NCI-H146 treated with DMSO at 0.1 percent for 48 hours (cell line): Measurements from ENCODE around the gene DDAH1.
"Not testable (repeated sequence)": the region's sequence is repeated elsewhere in the genome, so short reads cannot be mapped to it uniquely, and the experiment has no call there.

ENCODE experiments used
- DNase-seq: peaks from one replicate; lab custom pipeline; 2025; ENCODE audit not compliant: unreplicated experiment; lab: John Stamatoyannopoulos, UW

The DDAH1 gene

DNA sequence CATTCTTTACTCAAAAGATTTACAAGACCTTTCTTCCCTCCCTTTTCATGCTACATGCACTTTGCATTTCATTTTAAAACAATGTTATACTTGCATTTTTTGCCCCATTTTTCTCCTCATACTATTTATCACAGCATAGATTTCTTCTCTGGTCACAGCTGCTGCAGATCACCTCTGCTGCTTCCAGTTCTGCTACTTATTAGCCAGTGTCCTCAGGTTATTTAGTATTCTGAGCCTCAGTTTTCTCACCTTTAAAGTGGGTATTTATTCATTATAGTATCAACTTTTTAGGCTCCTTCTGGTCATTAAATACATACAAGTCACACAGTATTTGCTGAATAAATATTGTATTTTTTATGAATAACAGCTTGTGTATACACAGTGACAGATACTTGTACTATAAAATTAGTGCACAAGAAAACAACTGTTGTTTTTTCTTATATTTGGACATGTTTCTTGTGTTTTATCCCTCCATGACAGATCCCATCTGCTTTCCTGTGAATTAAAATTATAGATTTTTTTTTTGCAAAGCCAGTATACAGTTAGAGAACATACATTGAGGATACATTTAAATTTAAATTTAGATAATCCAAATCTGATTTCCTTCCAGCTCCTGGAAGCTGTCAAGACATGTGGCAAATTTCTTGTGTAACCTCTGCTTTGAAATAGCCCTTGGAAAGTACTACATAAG lies 103.2 kb downstream of the DDAH1 start:
- DNase-seq: no peak

DNA sequence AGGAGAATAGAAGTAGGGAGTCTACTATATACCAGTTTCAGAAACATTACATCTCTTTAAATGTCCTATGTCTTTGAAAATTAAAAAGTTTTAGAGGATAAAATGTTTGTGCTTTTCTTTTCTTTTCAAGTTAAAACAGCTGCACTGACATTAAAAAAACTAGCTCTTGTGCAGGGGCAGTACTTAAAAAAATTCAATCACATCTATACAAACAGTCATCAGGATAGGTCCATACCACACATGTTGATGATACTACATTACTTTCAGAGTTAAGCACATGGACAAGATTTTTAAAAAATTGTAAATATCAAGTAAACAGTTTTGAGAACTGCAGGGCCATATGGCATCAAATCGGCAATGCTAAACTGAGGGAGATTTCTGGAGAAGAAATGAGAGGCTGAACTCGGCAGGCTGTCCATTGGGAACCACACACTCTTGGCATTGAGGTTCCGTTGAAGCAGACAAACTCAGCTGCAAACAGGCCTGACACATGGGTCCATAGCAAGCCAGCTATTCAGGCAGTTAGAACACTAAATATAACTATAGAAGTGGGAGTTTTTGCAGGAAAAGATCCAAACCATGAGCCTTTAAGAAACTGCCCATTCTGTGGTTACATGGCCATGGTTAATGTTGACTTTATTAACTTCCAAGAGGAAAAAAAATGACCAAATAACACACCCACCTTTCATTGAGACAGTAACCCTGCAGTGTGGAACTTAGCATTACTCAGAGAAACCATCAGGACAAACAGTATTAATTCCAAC lies 104.0 kb downstream of the DDAH1 start:
- DNase-seq: no peak

DNA sequence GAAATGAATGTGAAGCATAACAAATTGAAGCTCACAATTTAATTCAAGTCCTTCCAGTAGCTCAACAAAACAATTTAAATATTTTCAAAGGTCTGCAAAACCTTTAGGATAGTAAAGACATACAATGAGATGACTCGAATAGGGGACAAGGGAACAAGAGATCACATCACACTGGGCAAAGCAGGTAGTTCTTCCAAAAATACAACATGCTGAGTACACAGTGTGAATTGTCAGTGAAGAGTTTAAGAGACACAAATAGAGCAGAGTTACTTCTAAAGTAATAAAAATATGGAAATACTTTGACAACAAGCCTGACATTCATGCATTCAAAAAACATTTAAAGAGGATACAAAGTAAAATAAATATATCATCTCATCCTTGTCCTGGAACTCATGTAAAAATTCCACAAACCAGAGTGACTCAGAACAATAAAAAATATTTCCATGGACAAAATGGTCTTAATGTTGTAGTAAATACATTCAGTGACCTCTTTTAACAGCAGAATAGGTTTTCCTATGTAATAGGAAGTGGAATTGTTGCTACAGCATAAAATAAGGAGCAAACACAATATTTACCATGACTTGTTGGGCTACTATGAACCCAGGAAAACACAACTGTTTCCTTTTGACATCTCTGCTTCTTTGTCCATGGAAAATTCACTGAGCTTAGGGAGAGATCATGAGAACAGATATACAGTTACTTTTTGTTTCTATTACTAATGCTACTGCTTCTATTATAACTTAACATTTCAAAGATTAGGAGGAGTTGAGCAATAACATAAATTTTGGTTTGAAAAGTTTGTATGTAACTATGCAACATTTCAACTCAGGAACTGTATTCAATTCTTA lies 104.9 kb downstream of the DDAH1 start:
- no peak for DNase-seq

DNA sequence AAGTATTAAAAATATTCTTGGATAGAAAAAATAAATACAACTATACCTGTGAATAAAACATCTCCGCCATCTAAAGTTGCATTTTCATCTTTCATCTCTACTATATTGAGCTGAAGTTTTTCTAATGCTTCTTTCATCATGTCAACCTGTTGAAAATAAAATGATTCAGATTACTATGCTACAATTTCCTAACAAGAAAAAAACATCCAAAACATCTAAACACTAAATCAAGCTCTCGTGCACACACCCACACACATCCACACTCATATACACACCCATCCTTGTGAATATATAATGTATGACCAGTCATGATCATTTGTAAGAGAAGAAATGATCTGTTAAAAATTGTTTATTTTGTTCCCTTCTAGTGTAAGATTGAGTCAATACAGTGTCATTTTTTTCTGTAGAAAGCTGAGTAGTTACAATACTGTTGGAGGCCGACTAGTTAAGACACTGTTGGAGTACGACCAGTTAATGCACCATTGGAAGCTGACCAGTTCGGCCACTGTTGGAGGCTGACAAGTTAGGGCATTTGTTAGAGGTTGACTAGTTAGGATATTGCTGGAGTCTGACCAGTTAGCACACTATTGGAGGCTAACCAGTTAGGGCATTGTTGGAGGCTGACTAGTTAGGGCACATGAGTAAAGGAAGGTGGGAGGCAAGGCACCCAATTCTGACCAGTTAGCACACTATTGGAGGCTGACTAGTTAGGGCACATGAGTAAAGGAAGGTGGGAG lies 106.1 kb downstream of the DDAH1 start:
- DNase-seq: no peak

DNA sequence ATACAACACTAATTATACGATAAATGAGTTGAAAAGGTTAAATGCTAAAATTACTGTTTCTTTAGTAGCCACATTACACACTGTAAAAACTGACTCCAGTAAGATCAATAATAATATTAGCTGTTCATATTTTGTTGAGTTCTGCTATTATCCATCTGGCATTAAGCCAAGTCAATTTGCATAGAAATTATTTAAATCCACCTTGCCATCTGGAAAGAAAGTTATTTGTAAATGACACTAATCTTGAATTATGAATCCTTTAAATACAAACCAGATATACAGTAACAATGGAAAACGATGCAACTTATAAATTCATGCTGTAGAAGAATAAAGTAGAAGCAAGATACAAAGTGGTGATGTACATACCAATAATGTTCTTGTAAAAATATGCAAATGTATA lies 107.1 kb downstream of the DDAH1 start:
- DNase-seq: no peak

DNA sequence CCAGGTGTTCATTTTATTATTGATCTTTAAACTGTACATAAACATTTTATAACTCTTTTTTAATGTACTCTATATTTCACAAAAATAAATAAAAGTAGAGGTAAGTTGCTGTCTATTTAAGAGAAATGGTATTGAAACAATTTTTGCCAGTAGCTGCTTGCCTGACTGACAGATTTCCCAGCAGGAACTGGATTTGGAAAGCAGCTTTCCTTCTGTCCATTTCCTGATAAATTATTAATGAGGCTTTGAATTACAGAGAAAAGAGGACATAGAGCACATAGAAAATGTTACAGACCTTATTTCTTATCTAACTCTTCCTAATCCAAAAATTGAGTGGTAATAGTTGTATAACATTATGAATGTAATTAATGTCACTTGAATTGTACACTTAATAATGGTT lies 108.8 kb downstream of the DDAH1 start:
- DNase-seq: no peak

DNA sequence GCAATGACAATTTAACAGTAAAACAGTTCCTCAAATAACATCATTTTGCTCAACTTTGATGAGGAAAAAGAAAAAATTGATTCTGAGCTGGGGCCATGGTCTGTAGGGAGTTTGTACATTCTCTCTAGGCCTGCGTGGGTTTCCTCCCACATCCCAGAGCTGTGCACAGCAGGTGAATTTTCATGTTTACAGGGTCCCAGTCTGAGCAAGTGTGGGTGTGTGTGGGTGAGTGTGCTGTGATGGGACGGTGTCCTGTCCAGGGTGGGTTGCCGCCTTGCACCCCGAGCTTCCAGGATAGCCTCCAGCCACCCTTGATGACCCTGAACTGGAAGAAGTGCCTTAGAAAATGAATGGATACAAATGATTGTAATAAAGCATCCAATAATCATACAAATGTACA lies 112.9 kb downstream of the DDAH1 start:
- DNase-seq: no peak

DNA sequence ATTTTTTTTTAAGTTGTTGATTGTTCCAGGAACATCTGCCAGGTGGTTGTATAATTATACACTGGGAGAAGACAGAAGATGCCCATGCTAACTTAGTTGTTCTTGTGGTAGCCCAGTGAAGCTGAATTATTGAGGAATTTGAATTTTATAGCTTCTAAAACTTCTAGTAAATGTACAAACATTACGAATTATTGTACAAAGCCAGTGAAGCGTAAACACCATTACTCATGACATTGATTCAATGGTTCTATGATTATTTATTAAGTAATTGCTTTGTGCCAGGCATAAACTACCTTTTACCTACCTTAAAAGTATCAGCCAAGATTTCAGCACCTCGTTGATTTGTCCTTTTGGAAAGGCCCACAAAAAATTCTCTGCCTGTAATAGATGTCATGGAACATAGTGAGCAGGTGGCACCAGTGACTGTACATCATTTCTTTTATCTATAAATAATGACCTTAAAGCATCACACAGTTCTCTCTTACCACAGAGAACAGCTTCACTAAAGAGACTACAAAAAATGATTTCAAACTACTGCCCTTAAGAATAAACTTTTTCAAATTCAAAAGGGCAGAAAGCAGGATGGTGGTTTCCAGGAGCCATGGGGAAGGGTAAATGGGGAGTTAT lies 113.6 kb downstream of the DDAH1 start:
- no peak for DNase-seq

DNA sequence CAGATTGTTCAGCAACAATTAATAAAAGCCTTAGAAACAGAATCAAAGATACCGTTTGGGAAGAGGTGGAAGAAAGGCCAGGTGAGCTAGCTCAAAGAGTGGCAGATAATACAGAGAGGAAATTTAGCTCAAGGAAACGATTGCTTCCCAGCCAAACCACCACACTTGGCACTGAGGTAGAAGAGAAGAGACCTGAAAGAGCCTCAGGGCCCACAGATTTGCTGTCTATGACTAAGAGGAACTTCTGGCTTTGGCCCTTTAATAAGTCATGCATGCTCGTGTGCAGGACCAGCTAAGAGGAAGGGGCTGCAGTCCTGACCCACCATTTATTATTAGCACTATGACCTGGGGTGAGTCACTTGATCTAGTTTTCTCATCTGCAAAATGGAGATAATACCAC lies 115.7 kb downstream of the DDAH1 start:
- DNase-seq: no peak

DNA sequence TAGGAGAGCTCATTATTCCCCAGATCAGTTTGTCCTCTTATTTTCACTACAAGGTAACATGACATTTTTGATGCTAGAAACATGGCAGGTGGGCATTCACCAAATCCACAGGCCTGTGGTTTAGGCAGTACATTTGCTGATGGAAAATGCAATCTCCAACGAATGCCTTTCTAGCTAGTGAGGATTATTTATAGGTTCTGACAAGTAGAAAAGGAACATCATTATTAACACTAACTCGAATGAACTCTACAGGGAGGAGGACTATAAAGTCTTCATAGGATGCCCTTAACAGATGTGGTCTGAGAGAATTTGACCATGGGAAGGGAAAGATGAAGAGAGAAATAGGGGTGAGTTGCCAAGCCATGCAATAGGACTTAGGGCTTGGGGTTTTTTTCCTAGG lies 117.1 kb downstream of the DDAH1 start:
- DNase-seq: no peak

DNA sequence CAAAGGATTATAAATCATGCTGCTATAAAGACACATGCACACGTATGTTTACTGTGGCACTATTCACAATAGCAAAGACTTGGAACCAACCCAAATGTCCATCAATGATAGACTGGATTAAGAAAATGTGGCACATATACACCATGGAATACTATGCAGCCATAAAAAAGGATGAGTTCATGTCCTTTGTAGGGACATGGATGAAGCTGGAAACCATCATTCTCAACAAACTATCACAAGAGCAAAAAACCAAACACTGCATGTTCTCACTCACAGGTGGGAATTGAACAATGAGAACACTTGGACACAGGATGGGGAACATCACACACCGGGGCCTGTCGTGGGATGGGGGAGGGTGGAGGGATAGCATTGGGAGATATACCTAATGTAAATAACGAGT lies 117.7 kb downstream of the DDAH1 start:
- not testable (repeated sequence) for DNase-seq

DNA sequence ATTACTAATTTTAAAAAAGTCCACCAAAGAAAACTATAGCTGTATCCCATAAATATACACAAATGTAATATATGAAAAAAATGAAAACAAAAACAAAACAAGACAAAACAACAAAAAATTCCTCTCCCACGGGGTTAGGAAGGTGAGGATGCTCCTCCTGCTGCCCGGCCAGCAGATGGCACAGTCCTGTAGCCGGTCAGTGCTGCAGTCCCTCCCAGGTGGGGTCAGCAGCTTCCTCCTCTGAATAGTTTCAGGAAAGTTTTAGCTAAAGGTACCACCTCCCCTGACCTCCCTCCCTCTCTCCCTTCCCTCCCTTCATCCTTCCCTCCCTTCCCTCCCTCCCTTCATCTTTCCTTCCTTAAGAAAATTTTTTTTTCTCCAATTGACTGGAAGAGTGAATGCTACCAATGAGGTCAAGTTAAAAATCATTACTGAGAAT lies 120.7 kb downstream of the DDAH1 start:
- DNase-seq: no peak

DNA sequence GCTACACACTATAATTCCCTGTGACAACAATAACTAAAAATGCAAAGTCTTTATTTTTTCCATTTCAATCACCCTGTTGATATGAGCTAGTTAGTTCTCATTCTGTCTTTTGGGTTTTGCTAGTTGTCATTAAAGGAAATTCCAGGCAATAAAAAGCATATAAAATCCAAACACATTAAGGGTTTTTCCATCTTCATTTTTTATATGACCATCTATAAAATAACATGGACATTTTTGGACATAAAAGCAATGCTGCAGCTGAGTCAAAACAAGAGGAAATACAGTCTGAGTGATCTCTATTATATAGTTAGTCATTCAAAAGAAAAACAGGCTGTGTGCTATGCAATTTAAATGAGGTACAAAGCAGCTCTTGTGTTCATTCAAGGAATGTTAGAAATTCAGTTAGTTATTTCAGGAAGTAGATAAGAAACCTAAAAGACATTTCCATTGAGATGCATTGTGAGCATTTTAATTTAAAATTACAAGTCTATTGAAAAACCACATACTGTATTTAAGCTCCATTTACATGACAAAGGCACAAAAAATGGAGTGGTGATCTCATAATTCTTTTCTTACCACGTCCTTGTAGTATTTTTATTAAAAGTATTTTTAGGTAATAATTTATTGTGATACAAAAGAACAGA lies 121.2 kb downstream of the DDAH1 start:
- no peak for DNase-seq

DNA sequence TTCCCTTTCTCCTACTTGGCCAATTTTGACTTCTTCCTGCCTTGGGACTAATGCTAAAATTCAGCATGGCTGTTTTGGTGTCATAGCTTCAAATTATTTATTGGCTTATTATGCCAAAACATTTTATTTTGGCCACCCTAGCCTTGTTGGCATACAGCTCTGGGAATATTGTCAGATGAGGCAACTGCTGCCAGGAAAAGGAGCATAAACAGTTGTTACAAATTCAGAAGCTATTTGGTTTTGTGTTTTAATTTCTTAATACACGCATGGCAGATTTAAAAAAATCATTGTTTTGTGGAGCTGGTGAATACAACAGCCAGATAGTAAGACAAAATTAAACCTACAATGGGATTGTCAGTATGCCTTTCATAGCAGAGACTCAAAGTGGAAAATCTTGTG lies 121.7 kb downstream of the DDAH1 start:
- no peak for DNase-seq

DNA sequence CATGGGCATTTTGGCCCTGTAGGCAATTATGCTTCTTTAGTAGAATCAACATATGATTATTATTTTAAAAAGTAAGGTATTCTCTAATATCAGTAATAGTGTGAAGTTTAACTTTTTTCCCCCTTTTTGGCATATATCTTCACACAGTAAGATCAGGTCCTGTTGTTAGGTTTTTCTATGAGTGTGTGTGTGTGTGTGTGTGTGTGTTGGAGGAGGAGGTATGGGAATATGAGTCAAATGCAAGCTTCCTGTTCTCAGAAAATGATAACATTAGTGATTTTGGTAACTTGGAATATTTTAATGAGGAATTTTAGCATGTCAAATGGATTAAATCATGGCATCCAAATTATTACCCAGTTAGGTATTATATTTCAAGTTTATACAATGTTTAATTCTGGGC lies 122.8 kb downstream of the DDAH1 start:
- no peak for DNase-seq

DNA sequence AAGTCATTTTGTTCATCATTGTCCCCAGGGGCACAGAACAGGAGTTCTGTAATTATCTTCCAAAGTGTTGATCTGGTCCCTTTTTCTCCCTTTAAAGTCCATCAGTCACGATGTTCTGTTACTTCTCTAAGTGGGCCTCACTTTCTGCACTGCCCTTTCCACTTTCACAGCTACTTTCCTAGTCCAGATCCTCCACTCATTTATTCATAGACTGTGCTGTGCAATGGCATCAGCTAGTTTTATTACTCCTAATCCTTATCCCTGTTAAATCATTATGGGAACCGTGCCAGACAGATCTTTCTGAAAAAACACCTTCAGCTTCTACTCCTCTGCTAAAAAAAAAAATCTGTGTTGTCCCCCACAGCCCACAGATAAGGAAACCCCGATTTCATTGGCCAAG lies 124.5 kb downstream of the DDAH1 start:
- no peak for DNase-seq

DNA sequence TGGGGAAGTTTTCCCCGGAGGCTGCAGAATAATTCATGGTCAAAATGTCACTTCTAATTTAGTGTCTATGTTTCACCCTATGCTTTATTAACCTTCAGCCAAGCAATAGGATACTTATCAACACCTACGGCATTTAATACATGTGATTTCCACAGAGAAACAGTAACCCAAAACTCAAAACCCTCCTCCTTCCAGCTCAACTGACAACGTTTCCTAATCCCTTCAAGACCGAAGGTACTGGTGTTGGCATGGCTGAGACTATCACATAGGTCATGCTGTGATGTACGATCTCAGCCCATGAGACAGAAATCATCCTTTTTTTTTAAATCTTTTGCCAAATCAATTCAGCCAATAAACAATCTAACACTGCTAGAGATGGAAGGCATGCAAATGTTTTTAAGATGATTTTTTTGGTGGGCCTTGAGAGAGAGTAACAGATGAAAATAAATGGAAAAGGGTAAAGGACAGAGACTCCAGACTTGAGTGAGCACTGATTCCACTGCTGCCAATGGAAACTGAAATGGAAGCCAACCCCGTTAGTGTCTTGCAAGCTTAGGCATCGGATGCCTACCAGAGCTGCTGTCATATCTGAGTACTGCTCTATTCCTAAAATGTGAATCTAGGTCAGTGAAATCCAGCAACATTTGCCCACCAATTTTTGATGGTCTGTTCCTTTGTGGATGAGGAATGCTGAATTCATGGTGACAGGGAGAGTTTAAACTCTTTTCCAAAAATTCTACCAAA lies 125.1 kb downstream of the DDAH1 start:
- no peak for DNase-seq

DNA sequence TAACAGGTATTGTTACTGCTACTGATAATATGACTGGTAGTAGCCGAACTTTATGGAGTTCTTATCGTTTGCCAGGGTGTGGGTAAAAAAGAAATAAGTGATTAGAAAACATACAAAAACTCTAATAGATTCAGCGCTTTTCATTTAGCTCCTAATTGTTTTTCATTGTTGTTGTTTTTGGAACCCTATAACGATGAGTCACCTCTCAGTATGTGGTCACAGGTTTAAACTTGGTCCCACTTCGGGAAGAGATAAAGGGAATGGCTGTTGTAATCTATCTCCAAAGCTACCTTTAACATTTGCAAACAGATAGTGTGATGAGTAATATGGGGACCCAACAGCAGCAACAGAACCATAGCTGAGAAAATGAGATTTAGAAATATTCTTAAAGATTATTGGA lies 125.9 kb downstream of the DDAH1 start:
- no peak for DNase-seq

DNA sequence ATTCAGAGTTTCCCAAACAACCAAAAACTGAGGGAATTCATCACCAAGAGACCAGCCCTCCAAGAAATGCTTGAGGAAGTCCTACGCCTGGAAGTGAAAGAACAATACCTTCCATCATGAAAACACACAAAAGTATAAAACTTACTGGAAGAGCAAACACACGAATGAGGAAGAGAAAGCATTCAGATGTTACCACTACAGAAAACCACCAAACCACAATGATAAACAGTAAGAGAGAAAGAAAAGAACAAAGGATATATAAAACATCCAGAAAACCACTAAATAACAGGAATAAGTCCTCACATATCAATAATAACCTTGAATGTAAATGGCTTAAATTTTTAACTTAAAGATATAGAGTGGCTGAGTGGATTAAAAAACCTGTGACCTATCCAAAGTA lies 130.0 kb downstream of the DDAH1 start:
- DNase-seq: no peak

DNA sequence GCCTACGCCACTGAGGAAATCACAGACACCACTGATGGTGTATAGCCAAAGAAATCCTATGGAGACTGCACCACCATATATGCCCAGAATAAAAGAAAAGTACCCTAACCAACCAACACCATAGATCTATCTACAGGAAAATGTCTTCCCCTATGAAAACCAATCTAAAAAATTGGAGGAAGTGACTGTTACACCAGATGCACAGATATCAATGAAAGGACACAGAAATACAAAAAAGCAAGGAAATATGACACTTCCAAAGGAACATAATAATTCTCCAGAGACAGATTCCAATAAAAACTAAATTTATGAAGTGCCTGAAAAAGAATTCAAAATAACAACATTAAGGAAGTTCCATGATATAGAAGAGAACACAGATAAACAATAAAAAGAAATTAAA lies 131.8 kb downstream of the DDAH1 start:
- no peak for DNase-seq
